Fibroblast of skin of right biceps (primary cell): ENCODE results near the gene CGB7.
A peak's percentile ranks its signal among the peaks of the same experiment; 100 is the strongest.
"Not testable (repeated sequence)": the region's sequence is repeated elsewhere in the genome, so short reads cannot be mapped to it uniquely, and the experiment has no call there.

Source experiments
- DNase-seq: peaks from one replicate; pipeline ENCODE4 v3.0.0-alpha.2; 2013

Gene CGB7

DNA sequence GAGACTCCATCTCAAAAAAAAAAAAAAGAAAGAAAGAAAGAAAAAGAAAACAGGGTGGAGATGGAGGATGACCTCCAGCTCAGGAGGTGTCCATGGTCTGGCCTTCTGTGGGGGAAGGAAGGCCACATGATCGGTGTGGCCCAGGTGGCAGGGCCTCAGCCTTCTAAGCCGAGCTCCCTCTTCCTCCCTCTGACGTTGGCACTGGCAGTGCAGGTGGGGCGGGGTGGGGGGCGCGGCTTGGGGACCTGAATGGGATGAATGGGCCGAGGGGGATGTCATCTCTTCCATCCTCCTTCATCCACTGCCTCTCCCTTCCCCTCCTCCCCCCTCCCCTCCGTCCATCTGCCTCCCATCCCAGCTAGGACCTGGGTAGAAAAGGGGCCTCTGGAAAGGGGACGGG is 17.8 kb downstream of the CGB7 start:
- not testable (repeated sequence) for DNase-seq

DNA sequence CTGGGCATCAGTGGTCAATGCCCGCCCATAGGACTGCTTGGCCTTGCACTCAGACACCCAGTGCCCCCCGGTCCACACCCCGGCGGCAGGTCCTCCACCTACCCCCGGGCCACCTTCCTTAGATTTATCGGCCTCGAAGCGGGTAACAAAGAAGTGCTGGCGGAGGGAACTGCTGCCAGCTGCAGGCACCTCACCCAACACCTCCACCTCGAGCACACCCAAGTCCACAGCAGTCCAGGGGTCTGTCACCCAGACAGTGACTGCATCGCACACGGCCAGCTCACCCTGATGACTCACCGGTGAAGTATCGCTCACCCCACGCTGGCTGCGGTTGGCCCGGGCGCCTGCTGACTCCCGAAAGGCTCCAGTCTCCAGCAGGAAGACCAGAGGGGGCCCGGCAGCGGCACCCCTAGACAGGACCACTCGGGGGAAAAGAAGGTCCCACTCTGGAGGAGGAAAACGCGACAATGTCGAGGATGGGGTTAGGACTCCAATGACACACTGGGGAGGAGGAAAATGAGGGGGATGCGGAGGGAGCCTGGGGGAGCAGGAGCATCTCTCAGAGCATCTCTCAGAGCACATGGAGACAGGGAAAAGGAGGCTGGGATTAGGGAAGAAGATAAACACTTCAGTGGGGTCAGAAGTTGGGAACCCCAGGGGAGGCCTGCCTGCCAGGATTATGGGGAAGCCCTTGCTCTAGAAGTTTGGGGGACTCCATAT is 18.8 kb downstream of the CGB7 start:
- peak; percentile 80 for DNase-seq

DNA sequence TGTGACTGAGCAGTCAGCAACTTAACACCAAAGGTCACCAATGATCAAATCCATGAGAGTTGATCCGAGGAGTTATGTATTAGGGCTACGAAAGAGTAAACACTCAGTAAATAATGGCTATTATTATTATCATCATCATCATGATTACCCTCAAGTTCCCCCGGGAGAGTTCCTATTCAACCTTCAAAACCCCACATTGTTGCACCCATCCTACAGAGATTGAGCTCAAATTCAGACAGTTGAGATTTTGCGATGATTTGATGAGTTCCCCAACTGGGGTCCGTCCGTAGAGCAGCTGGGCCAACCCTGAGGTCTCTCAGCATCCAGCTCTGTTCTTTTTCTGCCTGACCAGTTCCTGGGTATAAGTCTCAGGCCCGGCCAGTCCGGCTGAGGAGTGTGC is 19.4 kb downstream of the CGB7 start:
- DNase-seq = not testable (repeated sequence)

DNA sequence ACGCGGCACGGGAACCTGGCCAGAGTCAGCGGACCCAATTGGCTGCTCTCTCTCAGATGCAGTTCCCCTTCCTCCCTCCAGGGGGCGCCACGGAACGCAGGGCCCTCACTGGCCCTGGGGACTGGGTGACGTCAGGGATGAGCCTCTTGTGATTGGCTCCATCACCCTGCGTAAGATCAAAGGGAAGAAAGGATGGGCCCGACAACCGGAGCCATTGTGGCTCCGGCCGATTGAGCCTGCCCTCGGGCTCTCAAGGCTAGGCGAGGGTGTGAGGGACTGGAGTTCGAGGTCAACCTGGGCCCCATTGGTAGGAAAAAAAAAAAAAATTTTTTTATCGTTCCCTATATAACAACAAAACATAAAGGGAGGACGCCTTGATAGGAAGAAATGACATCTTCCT is 20.7 kb downstream of the CGB7 start, which contains the start of gene CGB1:
CGB1 (minus strand) TSS at position 81 of the 400 bp plus-strand sequence. CDS start 184 bp downstream, outside the sequence.
- not testable (repeated sequence) for DNase-seq

DNA sequence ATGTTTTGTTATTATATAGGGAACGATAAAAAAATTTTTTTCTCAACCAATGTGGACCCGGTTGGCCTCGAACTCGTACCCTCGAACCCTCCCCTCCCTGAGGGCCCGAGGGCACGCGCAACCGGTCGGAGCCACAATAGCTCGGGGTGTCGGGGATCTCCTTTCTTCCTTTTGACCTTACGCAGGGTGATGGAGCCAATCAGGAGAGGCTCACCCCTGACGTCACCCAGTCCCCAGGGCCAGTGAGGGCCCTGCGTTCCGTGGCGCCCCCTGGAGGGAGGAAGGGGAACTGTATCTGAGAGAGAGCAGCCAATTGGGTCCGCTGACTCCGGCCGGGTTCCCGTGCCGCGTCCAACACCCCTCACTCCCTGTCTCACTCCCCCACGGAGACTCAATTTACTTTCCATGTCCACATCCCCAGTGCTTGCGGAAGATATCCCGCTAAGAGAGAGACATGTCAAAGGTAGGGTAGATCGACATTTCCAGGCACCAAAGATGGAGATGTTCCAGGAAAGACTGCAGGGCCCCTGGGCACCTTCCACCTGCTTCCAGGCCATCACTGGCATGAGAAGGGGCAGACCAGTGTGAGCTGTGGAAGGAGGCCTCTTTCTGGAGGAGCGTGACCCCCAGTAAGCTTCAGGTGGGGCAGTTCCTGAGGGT is 25.8 kb downstream of the CGB7 start, which contains the start of gene CGB2:
CGB2 (plus strand) TSS at position 249 of the 660 bp plus-strand sequence; CDS start at position 455, 206 bp downstream.
- DNase-seq = peak; percentile 28

DNA sequence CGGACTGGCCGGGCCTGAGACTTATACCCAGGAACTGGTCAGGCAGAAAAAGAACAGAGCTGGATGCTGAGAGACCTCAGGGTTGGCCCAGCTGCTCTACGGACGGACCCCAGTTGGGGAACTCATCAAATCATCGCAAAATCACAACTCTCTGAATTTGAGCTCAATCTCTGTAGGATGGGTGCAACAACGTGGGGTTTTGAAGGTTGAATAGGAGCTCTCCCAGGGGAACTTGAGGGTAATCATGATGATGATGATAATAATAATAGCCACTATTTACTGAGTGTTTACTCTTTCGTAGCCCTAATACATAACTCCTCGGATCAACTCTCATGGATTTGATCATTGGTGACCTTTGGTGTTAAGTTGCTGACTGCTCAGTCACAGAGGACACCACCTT is 27.2 kb downstream of the CGB7 start:
- DNase-seq = not testable (repeated sequence)

DNA sequence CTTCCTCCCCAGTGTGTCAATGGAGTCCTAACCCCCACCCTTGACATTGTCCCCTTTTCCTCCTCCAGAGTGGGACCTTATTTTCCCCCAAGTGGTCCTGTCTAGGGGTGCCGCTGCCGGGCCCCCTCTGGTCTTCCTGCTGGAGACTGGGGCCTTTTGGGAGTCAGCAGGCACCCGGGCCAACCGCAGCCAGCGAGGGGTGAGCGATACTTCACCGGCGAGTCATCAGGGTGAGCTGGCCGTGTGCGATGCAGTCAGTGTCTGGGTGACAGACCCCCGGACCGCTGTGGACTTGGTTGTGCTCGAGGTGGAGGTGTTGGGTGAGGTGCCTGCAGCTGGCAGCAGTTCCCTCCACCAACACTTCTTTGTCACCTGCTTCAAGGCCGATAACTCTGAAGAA is 27.8 kb downstream of the CGB7 start:
- DNase-seq = peak; percentile 71

DNA sequence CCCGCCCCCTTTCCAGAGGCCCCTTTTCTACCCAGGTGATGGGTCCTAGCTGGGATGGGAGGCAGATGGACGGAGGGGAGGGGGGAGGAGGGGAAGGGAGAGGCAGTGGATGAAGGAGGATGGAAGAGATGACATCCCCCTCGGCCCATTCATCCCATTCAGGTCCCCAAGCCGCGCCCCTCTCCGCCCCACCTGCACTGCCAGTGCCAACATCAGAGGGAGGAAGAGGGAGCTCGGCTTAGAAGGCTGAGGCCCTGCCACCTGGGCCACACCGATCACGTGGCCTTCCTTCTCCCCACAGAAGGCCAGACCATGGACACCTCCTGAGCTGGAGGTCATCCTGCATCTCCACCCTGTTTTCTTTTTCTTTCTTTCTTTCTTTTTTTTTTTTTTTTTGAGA is 28.9 kb downstream of the CGB7 start:
- DNase-seq = not testable (repeated sequence)

DNA sequence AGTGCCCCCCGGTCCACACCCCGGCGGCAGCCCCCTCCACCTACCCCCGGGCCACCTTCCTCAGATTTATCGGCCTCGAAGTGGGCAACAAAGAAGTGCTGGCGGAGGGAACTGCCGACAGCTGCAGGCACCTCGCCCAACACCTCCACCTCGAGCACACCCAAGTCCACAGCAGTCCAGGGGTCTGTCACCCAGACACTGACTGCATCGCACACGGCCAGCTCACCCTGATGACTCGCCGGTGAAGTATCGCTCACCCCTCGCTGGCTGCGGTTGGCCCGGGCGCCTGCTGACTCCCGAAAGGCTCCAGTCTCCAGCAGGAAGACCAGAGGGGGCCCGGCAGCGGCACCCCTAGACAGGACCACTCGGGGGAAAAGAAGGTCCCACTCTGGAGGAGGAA is 31.9 kb downstream of the CGB7 start:
- DNase-seq = peak; percentile 52

DNA sequence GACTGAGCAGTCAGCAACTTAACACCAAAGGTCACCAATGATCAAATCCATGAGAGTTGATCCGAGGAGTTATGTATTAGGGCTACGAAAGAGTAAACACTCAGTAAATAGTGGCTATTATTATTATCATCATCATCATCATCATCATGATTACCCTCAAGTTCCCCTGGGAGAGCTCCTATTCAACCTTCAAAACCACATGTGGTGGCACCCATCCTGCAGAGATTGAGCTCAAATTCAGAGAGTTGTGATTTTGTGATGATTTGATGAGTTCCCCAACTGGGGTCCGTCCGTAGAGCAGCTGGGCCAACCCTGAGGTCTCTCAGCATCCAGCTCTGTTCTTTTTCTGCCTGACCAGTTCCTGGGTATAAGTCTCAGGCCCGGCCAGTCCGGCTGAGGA is 32.5 kb downstream of the CGB7 start:
- not testable (repeated sequence) for DNase-seq

DNA sequence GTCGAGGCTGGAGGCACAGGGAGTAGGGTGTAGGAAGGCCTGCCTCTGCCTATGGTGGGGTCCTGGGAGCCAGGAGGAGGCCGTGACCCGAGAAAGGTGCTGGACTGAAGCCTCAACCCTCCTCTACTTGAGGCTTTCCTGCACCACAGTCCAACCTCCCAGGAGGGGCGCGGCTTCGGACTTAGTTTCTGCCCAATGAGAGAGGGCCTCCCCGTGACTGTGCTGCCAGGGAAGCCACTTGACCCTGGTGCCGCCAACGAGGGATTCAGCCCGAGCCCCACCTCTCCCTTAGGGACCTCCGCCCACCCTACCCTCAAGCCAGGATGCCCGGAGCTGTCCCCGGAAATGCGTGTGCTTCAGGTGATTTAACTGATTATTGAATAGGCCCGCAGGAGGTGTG is 33.3 kb downstream of the CGB7 start, which contains the start of gene CGB3:
CGB3 (minus strand) TSS at position 101 of the 400 bp plus-strand sequence. CDS start 362 bp downstream, outside the sequence.
- not testable (repeated sequence) for DNase-seq

DNA sequence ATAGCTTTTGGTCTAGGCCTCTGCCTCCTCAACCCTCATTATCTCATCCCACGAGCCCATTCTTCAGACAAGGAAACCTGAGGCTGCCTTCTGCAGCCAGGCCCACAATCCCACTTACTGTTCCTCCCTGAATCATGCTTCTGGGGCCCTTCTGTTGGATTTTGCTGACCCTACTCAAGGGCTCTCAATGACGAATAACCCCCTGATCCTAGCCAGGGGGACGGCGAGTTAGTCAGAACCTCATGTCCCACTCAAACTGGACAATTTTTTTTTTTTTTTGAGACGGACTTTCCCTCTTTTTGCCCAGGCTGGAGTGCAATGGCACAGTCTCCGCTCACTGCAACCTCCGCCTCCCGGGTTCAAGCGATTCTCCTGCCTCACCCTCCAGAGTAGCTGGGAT is 35.4 kb downstream of the CGB7 start:
- no peak for DNase-seq

DNA sequence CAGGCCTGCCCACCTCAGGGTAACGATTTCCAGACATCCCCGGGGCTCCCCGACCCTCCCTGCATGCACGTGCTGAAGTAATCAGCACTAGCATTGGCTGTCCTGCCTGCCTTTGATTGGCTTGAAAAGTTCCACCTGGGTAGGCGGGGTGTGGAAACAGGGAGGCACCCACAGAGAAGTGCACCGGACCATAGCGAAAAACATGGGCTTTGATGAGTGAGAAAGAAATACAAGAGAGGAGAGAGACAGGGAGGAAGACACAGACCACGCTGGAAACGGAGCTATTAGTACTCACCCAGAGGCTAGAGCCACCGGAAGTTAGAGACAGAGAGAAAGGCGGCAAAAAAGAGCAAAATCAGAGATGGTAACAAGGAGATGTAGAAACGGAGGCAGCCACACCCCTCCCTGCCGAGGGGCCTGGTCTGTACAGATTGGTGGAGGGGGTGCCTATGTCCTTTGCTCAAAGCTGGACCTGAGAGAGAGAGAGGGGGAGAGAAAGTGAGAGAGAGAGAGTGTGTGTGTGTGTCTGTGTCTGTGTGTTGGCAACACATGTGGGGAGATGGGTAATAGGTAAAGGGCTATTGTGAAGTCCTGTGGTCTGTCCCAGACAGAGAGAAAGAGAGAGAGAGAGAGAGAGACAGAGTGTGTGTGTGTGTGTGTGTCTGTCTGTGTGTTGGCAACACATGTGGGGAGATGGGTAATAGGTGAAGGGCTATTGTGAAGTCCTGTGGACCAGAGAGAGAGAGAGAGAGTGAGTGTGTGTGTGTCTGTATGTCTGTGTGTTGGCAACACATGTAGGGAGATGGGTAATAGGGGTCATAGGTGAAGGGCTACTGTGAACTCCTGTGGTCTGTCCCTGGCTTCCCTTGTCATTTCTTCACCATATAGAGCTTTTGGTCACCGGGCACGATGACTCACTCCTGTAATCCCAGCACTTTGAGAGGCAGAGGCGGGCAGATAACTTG is 36.3 kb downstream of the CGB7 start:
- peak; percentile 42 for DNase-seq

DNA sequence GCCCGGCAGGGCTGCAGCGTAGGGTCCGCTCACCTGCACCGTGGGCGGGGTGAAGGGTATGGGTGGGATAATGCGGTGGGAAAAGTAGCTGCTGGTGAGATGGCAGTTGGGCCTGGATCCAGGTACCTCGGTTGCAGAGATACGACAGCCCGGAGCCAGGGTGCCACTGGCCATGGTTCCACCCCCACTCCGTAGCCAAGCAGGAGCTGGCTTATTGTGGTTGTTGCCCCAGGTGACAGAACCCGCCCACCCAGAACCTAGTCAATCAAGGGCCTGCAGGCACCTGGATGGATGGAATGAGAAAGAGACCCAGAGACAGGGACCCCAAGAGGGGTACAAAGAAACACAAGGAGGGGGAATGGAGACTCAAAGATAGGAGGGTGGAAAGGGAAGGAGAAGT is 37.2 kb downstream of the CGB7 start:
- no peak for DNase-seq

DNA sequence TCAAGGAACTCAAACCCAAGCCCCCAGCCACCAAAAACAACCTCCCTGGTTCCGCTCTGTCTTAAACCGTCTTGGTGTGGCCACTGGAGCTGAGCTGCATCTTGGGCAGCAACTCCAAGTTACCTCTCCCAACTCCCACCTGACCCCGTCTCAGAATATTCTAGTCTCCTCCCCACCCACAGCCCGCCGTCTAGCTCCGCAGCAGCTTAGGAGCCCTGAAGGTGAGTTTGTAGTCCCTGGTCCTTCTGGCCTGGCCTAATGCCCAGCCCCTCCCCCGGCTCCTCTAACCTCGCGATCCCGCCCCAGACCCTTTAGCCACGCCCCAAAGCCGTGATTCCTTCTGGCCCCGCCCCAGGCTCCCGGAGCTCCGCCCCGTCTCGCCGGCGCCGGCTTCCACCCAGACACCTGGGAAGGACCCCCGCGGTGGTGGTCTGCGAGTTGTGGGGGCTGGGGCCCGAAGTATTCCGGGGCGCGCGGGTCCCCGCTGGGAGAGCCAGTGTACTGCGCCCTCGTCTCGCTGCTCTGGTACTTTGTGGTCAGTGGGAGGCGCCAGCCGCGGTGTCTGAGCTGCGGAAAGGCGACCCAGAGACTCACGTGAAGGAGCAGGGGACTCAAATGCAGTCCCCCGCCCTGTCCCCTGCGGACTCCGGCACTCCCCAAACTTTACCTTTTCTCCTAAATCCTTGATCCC is 38.2 kb downstream of the CGB7 start:
- peak; percentile 50 for DNase-seq

DNA sequence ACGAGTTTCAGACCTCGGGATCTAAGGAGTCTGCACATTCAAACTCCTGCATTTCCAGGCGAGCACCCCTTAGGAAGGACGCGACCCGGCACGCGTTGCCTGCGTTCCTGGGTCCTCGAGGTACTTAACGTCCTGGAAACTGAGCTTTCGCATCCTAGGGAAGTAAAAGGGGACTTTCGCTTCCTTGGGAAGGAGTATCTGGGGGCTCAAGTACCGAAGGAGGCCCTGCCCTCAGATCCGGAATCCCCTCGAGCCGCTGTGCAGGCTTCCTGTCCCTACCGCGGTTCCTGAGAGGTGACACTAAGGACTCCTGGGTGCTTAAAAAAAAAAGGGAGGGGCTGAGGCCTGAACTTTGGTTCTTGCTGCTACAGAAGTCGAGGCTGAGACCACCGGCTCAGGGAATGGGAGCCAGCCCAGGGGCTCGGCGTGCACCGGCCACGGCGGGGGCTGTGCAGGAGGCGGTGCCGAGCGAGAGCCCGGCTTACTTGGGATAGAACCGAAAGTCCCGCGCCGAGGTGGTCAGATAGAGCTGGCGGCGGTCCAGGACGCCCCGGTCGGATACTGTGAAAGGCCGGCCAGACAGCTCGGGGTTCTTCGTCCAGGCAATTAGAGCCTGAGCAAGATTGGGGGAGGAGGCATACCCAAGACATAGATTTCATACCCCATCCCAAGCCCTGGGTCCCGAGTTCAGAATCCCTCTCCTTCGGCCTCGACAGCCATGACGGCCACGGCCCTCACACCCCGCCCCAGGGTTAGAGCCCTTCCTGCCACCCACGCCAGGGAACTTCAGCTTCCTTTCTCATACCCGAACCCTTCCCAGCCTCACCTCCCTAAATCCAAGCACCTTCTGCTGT is 38.9 kb downstream of the CGB7 start:
- peak; percentile 14 for DNase-seq

DNA sequence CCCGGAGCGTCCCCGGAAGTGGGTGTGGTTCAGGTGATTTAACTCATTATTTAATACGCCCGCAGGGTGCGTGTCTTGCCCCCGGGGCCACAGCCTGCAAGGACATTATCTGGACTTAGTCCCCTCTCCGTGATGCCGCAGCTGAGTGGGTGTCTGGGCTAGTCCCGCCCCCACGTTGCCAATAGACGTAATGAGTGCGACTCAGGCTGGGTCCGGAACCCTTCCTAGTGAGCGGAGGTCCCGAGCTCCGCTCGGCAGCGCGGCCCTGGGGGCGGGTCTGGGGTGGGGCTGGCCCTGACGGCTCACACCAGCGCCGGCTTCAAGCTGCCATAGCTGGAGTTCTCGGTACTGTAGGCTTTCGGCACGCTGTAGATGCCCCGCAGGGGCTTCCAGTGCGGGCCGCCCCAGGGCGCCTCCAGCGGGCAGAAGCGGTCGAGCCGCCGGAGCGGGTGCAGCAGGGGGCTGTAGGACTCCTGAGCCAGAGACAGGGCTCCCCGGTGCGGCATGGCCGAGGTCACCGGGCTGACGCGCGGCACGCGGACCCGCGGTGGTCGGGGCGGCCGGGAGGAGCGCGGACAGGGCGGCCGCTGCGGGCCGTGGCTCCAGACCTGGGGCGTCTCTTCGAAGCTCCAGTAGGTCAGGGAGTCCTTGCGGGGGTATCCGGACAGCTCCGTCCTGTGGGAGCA is 39.7 kb downstream of the CGB7 start:
- DNase-seq = peak; percentile 78

DNA sequence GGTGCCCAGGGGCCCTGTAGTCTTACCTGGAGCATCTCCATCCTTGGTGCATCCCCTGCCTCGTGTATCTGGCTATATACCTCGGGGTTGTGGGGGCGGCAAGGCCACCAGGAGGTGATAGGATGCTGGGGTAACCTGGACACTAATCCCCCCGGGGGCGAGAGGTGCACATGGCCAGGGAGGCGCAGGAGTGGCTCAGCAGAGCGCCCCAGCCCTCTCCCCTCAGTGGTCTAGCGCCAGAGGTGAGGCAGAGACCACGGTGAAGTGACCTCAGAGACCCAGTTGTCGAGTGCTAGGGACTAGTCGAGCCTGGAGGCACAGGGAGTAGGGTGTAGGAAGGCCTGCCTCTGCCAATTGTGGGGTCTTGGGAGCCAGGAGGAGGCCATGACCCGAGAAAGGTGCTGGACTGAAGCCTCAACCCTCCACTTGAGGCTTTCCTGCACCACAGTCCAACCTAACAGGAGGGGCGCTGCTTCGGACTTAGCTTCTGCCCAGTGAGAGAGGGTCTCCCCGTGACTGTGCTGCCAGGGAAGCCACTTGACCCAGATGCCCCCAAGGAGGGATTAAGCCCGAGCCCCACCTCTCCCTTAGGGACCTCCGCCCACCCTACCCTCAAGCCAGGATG is 40.4 kb downstream of the CGB7 start, which contains the start of gene LHB:
LHB (minus strand) TSS at position 51 of the 625 bp plus-strand sequence; CDS start at position 41, 10 bp downstream.
- DNase-seq = no peak

DNA sequence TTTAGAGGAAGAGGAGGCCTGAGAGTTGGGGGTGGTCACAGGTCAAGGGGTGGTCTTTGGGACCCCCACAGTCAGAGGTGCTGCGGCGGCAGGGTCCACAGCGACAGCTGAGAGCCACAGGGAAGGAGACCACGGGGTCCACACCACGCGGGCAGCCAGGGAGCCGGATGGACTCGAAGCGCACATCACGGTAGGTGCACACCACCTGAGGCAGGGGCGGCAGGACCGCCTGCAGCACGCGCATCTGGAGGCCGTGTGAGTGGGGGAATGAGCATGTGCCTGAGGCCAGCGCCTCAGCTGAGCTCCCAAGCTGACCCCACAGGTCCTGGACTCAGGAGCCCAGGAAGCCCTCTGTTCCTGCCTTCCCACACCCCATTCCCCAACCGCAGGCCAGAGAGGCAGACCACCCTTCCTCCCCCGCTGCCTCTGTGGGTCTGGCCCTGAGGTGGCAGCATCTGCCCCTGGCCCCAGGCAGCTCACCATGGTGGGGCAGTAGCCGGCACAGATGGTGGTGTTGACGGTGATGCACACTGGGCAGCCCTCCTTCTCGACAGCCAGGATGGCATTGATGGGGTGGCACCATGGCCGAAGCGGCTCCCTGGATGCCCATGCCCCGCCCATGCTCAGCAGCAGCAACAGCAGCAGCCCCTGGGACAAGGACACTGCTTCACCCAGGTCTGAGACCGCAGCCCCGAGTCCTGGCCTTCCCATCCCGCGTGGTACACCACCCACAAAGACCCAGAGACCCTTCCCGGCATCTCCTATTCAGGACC is 41.3 kb downstream of the CGB7 start:
- DNase-seq = no peak
